Activated CD4-positive, alpha-beta memory T cell treated with anti-CD3 and anti-CD28 coated beads, Interleukin-2, amount 10 ng/mL, durations not matched to agents 7 days and 5 days (primary cell): Measurements from ENCODE around the gene STK32C. TPM values are rescaled to one million over a fixed set of nuclear protein-coding genes. Genes with fewer than 3 reads are reported as not detected.
"Not testable (repeated sequence)": the region's sequence is repeated elsewhere in the genome, so short reads cannot be mapped to it uniquely, and the experiment has no call there.

Source experiments
- CTCF ChIA-PET: fragments of 350-600 bp; sonication (Branson Sonifier 250); formaldehyde crosslinking; loops from one replicate; lab custom pipeline; 2021; ENCODE audit warnings: antibody characterized with exemption, inconsistent platforms; lab: Charles Lee
- POLR2A ChIA-PET: fragments of 350-600 bp; sonication (Branson Sonifier 250); formaldehyde crosslinking; loops from one replicate; lab custom pipeline; 2021; ENCODE audit warnings: antibody characterized with exemption; lab: Charles Lee
- DNase-seq: peaks from one replicate; pipeline ENCODE4 v3.0.0-alpha.2; 2020
- H3K27ac Mint-ChIP-seq: one replicate; pipeline ENCODE4 v1.8.0; 2021; ENCODE audit warnings: mild to moderate bottlenecking, mixed read lengths
- H3K27me3 Mint-ChIP-seq: one replicate; pipeline ENCODE4 v1.8.0; 2021; ENCODE audit warnings: mixed read lengths
- H3K36me3 Mint-ChIP-seq: one replicate; pipeline ENCODE4 v1.8.0; 2021; ENCODE audit warnings: low read depth, mixed read lengths
- H3K4me1 Mint-ChIP-seq: one replicate; pipeline ENCODE4 v1.8.0; 2021; ENCODE audit warnings: mixed read lengths
- H3K4me3 Mint-ChIP-seq: one replicate; pipeline ENCODE4 v1.8.0; 2021; ENCODE audit warnings: mild to moderate bottlenecking, mixed read lengths
- H3K9me3 Mint-ChIP-seq: one replicate; pipeline ENCODE4 v1.8.0; 2021; ENCODE audit warnings: mixed read lengths
- total RNA-seq, 2 experiments: library from RNA; stranded (reverse); gene quantifications; one replicate each; pipeline ENCODE4 v1.2.3, GENCODE V29; 2021

STK32C gene
- total RNA-seq: 10 to 100 TPM; 17.4 to 18.2 TPM

DNA sequence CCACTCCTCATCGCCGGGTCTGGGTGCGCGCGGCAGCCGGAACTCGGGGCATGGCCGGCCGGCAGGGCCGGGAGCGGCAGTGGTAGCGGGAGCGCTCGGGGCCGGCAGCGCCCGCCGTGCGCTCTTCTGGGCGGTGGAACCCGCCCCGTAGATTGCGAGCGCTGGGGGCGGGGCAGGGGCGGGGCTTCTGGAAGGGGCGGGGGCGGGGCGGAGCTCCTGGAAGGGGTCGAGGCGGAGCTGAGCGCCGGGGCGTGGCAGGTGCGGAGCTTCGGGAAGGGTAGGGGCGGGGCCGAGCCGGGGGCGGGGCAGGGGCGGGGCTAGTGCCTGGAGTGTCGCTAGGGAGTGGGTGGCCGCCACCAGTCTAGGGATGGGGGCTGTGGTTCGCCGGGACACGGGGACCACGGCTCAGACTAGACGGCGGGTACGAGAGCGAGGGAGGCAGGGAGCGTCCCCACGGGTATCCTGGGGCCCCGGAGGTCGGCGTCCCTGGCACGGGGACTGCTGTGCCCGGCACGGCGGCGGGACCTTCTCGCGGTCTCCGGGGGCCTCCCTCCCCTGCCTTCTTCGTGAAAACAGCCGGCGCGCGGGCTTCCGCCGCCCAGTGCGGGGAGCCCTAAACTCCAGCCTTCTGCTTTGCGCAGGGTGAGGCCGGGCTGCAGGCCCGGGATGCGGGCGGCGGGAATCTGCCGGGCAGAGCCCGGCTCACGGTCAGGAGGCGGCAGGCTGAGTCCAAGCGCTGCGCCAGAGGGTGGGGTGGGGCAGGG lies at the start of gene STK32C:
Gene STK32C, minus strand, starts transcription at position 128 of the 764 bp plus-strand sequence. Its CDS starts 117 bp downstream, at position 11.
- DNase-seq: peak; percentile 91
- Mint-ChIP-seq H3K27ac (no peak within 1 kb of the TSS), H3K27me3 (peaks cover 33% of the 10 kb centered on the region), H3K4me1 (peaks cover 10% of the 10 kb centered on the region), H3K36me3 (no peaks in the 10 kb centered on the region), H3K4me3 (peak within 1 kb of the TSS; percentile 75), H3K9me3 (no peaks in the 10 kb centered on the region)
- CTCF ChIA-PET: interaction anchor here (0.6 kb wide), 1 partner anchor 45 kb away, joined by 3 read pairs; no protein-coding TSS in a partner anchor
- POLR2A ChIA-PET: interaction anchor here (1.0 kb wide), 1 partner anchor 24 kb away, joined by 3 read pairs; the partner anchor contains the start of gene LRRC27

DNA sequence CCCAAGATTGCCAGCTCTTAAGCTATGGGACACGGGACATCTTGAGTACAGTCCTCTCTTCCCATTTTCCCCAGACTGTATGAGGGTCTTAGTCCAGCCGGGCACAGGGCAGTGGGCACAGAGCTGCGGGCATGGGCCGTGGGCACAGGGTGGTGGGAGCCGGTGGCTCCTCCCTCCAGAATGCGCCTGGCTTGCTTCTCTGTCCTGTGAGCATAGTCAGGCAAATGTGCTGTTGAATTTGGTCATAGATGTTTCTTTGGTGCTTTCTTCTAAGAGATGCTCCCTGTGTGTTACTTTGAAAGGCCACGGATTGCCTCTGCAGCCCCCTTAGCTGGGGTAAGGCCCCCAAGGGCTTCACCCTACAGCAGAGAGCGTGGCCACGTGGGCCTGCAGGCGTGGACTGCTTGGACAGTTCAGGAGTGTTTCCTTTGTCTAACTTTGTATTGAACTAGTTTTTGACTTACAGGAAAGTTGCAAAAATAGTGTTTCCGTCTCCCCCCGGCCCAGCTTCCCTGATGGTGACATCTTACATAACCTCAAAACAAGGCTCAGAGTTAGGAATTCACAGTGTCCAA lies 49.0 kb upstream of the STK32C start:
- CTCF ChIA-PET: no interaction called here
- DNase-seq: no peak
- POLR2A ChIA-PET: no interaction called here
- no peak overlapping the region for H3K27ac Mint-ChIP-seq
- H3K9me3 Mint-ChIP-seq: no peaks in the 10 kb centered on the region
- H3K36me3 Mint-ChIP-seq: no peaks in the 10 kb centered on the region
- H3K27me3 Mint-ChIP-seq: no peaks in the 10 kb centered on the region
- H3K4me1 Mint-ChIP-seq: no peaks in the 10 kb centered on the region
- no peak overlapping the region for H3K4me3 Mint-ChIP-seq

DNA sequence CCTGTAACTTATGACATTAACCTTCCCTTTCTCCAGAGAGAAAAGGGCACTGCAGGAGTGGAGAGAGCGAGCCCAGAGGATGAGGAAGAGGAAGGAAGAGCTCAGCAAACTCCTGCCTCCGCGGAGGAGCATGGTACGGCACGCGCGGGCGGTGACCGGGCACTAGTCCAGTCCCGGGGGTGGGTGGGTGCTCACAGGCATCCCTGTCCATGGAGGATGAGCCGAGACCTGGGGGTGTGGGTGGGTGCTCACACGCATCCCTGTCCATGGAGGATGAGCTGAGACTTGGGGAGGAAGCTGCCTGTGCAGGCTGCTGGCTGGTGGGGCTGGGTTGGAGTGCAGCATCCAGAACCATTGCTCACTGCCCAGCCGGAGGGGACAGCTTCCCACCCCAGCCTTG lies 48.0 kb upstream of the STK32C start:
- CTCF ChIA-PET: no interaction called here
- no peak overlapping the region for H3K27ac Mint-ChIP-seq
- no peak for DNase-seq
- no peaks in the 10 kb centered on the region for H3K36me3 Mint-ChIP-seq
- no peaks in the 10 kb centered on the region for H3K27me3 Mint-ChIP-seq
- POLR2A ChIA-PET: no interaction called here
- no peaks in the 10 kb centered on the region for H3K4me1 Mint-ChIP-seq
- no peaks in the 10 kb centered on the region for H3K9me3 Mint-ChIP-seq
- no peak overlapping the region for H3K4me3 Mint-ChIP-seq

DNA sequence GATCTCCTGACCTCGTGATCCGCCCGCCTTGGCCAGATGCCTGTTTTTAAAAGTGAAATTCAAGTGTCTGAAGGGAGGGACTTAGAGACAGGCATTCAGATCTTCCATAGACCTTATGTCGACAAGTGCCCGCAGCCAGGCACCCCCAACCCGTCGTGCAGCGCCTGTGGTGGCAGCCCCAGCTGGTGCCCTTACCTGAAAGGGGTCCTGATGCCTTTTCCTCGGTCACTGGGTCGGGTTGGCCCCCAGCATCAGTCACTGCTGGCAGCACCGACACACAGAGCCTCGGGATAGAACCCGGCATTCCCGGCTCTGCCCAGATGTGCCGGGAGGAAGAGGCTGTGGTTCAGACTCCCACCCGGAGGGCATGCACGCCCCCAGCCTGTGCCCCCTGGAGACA lies 47.5 kb upstream of the STK32C start:
- Mint-ChIP-seq H3K36me3 (no peaks in the 10 kb centered on the region), H3K4me3 (no peak overlapping the region), H3K9me3 (no peaks in the 10 kb centered on the region), H3K27ac (no peak overlapping the region), H3K4me1 (no peaks in the 10 kb centered on the region), H3K27me3 (no peaks in the 10 kb centered on the region)
- no peak for DNase-seq
- POLR2A ChIA-PET: no interaction called here
- CTCF ChIA-PET: no interaction called here

DNA sequence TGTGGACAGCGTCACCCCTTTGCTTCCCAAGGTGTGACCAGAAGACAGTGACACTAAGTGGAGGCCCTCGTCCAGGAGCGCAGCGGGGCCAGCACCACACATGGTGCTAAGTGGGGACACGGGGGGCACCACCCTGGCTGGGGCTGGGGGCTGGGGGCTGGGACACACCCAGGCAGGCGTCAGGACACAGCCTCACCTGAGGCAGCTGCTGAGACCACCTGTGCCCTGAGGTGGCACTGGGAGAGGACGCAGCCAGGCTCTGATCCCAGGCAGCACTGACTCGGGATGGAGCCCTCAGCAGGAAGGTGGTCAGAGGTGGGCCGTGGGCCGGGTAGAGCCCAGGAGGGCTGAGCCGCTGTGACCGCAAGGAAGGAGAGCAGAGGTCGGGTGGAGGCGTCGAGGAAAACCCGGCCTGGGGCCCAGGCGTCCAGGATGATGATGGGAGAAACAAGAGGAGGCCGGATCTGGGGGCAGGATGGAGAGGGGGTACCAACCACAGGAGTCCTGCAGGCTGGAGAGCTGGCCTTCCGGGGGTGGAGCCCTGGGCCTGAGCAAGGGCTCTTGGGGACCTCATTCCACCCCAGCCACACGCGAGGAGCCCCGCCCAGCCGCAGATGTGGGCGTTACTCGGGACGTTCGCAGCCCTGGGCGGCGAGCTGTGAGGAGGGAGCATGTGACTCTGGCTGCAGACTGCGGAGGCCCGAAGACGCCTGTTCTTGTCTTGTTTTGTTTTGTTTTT lies 46.8 kb upstream of the STK32C start:
- no peaks in the 10 kb centered on the region for H3K36me3 Mint-ChIP-seq
- no peak for DNase-seq
- H3K4me3 Mint-ChIP-seq: no peak overlapping the region
- no peak overlapping the region for H3K27ac Mint-ChIP-seq
- no peaks in the 10 kb centered on the region for H3K4me1 Mint-ChIP-seq
- H3K9me3 Mint-ChIP-seq: no peaks in the 10 kb centered on the region
- ChIA-PET CTCF (no interaction called here), POLR2A (no interaction called here)
- no peaks in the 10 kb centered on the region for H3K27me3 Mint-ChIP-seq

DNA sequence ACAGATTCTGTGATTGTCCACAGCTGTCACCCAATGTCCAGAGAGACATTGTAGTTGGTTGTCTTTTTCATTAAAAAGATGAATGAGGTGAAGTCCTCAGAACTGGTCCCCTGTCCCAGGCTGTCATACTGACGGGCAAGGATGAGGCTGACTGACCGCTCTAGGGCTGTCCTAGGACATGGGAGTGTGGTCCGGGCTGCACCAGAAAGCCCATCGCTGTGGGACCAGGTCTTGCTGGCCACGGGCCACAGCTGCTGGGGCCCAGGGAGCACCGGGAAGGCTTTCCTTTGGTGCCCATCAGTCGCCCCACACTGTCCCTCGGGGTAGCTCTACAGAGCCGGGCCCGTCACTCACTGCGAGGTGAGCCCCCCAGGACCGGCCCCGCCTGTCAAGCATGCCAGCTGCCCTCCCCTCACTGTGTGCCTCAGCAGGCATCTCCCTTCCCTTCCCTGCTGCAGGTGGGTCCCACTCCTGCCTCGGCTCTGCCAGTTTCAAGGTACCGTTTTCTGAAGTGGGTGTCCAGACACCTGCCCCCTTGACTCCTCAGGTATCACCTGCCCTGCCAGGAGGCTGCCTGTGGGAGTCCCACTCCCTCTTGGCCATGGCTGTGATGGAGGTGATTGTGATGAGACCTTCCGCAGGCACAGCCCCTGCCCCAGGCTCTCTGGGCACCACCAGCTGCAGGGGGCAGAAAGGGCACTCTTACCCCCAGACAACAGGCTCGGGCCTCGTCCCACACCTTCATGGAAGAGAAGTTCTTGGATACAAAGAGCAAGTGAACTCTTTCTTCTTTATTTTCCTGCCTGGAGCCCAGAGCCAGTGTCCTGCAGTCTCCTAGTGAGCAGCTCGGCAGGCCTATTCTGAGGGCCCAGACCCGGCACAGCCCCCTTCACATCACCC lies 46.0 kb upstream of the STK32C start:
- H3K4me1 Mint-ChIP-seq: no peaks in the 10 kb centered on the region
- H3K27ac Mint-ChIP-seq: no peak overlapping the region
- ChIA-PET POLR2A (no interaction called here), CTCF (interaction anchor here (0.8 to 1.3 kb wide), 6 partner anchors 9 to 130 kb away, joined by 3 to 4 read pairs (median 3); partner anchors contain the start of gene STK32C)
- no peaks in the 10 kb centered on the region for H3K27me3 Mint-ChIP-seq
- H3K4me3 Mint-ChIP-seq: no peak overlapping the region
- H3K9me3 Mint-ChIP-seq: no peaks in the 10 kb centered on the region
- no peaks in the 10 kb centered on the region for H3K36me3 Mint-ChIP-seq
- no peak for DNase-seq

DNA sequence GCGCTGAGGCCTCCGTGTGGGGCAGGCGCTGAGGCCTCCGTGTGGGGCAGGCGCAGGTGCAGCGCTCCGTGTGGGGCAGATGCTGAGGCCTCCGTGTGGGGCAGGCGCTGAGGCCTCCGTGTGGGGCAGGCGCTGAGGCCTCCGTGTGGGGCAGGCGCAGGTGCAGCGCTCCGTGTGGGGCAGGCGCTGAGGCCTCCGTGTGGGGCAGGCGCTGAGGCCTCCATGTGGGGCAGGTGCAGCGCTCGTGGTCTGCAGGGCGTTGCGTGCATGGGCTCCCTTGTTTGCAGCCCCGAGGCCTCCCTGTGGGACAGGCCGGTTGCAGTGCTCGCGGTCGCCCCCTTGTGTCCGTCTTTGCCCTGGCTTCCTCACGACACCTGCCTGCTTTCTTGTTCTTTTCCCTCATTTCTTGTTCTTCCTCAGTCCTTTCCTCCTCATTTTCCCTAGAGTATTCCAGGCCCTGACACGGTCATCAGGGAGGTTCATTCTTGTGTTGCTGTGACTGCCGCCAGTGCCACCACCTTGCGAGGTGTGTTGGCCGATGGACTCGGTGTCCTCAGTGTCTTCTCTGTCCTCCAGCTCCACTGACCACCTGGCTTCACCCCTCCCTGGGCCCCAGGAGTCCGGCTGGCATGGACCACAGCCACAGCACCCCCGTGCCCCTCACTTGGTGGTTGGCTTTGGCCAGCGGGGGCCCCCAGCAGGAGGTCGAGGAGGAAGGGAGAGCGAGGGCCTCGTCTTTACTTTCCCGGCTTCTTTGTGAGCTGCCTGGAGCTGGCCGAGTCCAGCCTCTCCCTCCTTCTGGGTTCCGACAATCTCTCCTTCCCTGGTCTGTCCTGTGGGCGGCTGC lies 44.9 kb upstream of the STK32C start:
- H3K27ac Mint-ChIP-seq, H3K9me3 Mint-ChIP-seq, POLR2A ChIA-PET, H3K36me3 Mint-ChIP-seq, H3K27me3 Mint-ChIP-seq, H3K4me1 Mint-ChIP-seq, H3K4me3 Mint-ChIP-seq: not testable (repeated sequence)
- DNase-seq: peak; percentile 77
- CTCF ChIA-PET: interaction anchor here (0.8 to 1.3 kb wide), 6 partner anchors 10 to 129 kb away, joined by 3 to 4 read pairs (median 3); partner anchors contain the start of gene STK32C

DNA sequence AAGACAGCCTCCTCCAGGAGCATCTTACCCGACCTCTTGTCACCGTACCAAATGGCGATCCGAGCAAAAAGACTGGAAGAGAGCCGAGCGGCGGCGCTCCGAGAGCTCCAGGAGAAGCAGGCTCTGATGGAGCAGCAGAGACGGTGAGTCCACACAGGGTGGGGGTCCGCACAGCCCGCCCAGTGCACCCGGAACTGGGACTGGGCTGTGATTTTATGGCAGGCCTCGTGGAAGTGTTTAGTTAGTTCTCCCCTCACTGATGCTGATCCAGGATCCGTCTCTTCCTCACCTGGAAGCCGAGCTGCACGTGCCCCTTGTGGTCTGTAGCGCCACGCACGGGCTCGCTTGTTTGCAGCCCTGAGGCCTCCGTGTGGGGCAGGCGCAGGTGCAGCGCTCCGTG lies 43.9 kb upstream of the STK32C start:
- POLR2A ChIA-PET: no interaction called here
- DNase-seq: no peak
- Mint-ChIP-seq H3K36me3 (no peaks in the 10 kb centered on the region), H3K27ac (no peak overlapping the region), H3K9me3 (no peaks in the 10 kb centered on the region), H3K27me3 (no peaks in the 10 kb centered on the region), H3K4me1 (no peaks in the 10 kb centered on the region), H3K4me3 (no peak overlapping the region)
- CTCF ChIA-PET: interaction anchor here (0.7 to 1.0 kb wide), 2 partner anchors 10 to 14 kb away, joined by 3 read pairs; no protein-coding TSS in a partner anchor

DNA sequence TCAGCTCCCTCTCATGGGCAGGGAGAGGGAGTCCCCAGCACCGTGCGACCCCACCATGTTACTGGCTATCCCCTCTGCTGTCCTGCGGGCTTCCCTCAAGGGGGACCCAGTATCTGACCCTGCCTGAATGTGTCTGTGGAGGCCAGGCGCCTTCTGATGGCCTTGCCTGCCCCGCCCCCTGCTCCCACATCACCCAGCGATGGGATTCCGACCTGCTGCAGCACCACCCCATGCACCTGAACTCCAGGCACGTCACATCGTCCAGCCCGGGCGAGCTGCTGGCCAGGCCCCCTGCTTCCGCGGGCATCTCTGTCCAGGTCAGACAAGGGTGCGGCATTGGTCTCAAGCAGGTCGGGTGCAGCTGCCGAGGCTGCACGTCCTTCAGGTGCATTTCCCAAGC lies 43.2 kb upstream of the STK32C start:
- CTCF ChIA-PET: interaction anchor here (0.7 to 1.0 kb wide), 2 partner anchors 9 to 13 kb away, joined by 3 read pairs; no protein-coding TSS in a partner anchor
- Mint-ChIP-seq H3K27ac (no peak overlapping the region), H3K4me1 (no peaks in the 10 kb centered on the region)

DNA sequence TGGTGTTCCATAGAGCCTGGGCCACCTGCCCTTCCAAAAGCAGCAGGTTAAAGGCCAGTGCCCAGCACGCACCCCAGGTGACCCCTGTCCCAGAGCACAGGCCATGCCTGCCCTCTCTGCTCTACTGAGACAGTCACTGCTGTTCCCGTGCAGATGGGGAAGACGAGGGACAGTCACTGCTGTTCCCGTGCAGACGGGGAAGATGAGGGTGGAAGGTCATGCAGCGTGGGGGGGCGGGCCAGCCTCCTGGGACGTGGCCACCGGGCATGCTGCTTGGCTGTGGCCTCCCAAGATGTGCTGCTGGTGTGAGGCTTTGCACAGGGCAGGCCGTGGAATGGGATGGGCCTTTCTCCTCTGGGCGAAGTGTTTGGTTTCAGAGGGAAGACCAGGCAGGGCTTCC lies 42.6 kb upstream of the STK32C start:
- Mint-ChIP-seq H3K36me3 (no peaks in the 10 kb centered on the region), H3K27me3 (no peaks in the 10 kb centered on the region), H3K9me3 (no peaks in the 10 kb centered on the region), H3K4me3 (no peak overlapping the region), H3K4me1 (no peaks in the 10 kb centered on the region), H3K27ac (no peak overlapping the region)
- ChIA-PET POLR2A (no interaction called here), CTCF (no interaction called here)
- DNase-seq: no peak

More for the DNA sequence above, 43.2 kb upstream of the STK32C start:
- POLR2A ChIA-PET: no interaction called here
- H3K9me3 Mint-ChIP-seq: no peaks in the 10 kb centered on the region
- H3K4me3 Mint-ChIP-seq: no peak overlapping the region
- no peak for DNase-seq
- H3K27me3 Mint-ChIP-seq: no peaks in the 10 kb centered on the region
- H3K36me3 Mint-ChIP-seq: no peaks in the 10 kb centered on the region

DNA sequence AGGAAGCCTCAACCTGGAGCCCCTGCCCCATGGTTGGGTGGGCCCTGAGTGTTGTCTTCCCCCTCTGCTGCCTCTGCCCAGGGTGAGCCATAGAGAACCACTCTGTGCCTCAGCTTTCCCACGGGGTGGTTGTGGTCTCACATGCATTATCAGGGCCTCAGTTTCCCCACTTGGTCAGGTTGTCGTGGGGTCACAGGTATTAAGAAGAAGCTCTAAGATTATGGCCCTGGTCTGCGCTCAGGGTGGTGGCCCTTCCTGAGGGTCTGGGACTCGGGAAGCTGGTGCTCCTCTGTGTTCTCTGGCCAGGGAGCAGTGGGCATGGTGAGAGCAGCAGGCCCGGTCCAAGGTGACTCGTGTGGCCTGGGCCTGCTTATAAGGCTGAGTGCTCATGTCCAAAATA lies 42.0 kb upstream of the STK32C start:
- Mint-ChIP-seq H3K4me1 (no peaks in the 10 kb centered on the region), H3K27ac (no peak overlapping the region), H3K9me3 (no peaks in the 10 kb centered on the region), H3K4me3 (no peak overlapping the region), H3K36me3 (no peaks in the 10 kb centered on the region), H3K27me3 (no peaks in the 10 kb centered on the region)
- DNase-seq: no peak
- ChIA-PET CTCF (interaction anchor here (1.9 kb wide), 1 partner anchor 10 kb away, joined by 5 read pairs; no protein-coding TSS in a partner anchor), POLR2A (no interaction called here)

DNA sequence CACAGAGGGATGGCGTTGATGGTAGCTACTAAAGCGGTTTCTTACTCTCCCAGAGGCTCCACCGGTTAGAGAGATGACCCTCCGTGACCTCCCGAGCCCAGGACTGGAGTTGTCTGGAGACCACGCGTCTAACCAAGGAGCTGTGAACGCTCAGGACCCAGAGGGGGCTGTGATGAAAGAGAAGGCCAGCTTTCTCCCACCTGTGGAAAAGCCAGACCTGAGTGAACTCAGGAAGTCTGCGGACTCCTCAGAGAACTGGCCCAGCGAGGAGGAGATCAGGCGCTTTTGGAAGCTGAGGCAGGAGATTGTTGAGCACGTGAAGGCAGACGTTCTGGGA lies 40.1 kb upstream of the STK32C start:
- no peak for DNase-seq
- H3K4me3 Mint-ChIP-seq: no peak overlapping the region
- H3K27ac Mint-ChIP-seq: no peak overlapping the region
- no peaks in the 10 kb centered on the region for H3K9me3 Mint-ChIP-seq
- H3K36me3 Mint-ChIP-seq: no peaks in the 10 kb centered on the region
- POLR2A ChIA-PET: no interaction called here
- no peaks in the 10 kb centered on the region for H3K4me1 Mint-ChIP-seq
- H3K27me3 Mint-ChIP-seq: no peaks in the 10 kb centered on the region
- CTCF ChIA-PET: interaction anchor here (1.0 to 1.9 kb wide), 3 partner anchors 8 to 50 kb away, joined by 3 to 5 read pairs (median 4); no protein-coding TSS in a partner anchor
